H9 (cell line): ENCODE data around the gene HMGN4. TPM values are rescaled to one million over a fixed set of nuclear protein-coding genes. Genes with fewer than 3 reads are reported as not detected.

ENCODE experiments used
- DNase-seq: peaks from one replicate; pipeline ENCODE4 v3.0.0-alpha.2; 2017
- H2AFZ ChIP-seq: one replicate; pipeline ENCODE4 v1.6.1; 2013; ENCODE audit warnings: mild to moderate bottlenecking, low read length, control low read depth, moderate library complexity
- H2AK5ac ChIP-seq: 2 replicates; pipeline ENCODE4 v1.6.1; 2013; ENCODE audit warnings: low read length, control low read depth, mixed read lengths; ENCODE audit not compliant: insufficient read length
- H2BK120ac ChIP-seq: one replicate; pipeline ENCODE4 v1.6.1; 2013; ENCODE audit warnings: low read depth, mild to moderate bottlenecking, low read length, control low read depth, inconsistent platforms; ENCODE audit not compliant: poor library complexity, severe bottlenecking
- H2BK12ac ChIP-seq: 2 replicates; pipeline ENCODE4 v1.6.1; 2013; ENCODE audit warnings: low read length, control low read depth, mixed read lengths, low read depth; ENCODE audit not compliant: insufficient read length
- H2BK15ac ChIP-seq: 2 replicates; pipeline ENCODE4 v1.6.1; 2013; ENCODE audit warnings: low read depth, low read length, control low read depth
- H2BK20ac ChIP-seq: one replicate; pipeline ENCODE4 v1.6.1; 2013; ENCODE audit warnings: low read depth, mild to moderate bottlenecking, low read length, control low read depth, inconsistent platforms; ENCODE audit not compliant: poor library complexity, severe bottlenecking
- H2BK5ac ChIP-seq: 2 replicates; pipeline ENCODE4 v1.6.1; 2013; ENCODE audit warnings: low read length, control low read depth, mixed read lengths; ENCODE audit not compliant: insufficient read length
- H3K14ac ChIP-seq: 2 replicates; pipeline ENCODE4 v1.6.1; 2013; ENCODE audit warnings: low read length, control low read depth; ENCODE audit not compliant: insufficient read depth
- H3K18ac ChIP-seq: 2 replicates; pipeline ENCODE4 v1.6.1; 2013; ENCODE audit warnings: low read depth, mild to moderate bottlenecking, mixed read lengths, low read length, control low read depth; ENCODE audit not compliant: insufficient read length
- H3K23ac ChIP-seq: 2 replicates; pipeline ENCODE4 v1.6.1; 2013; ENCODE audit warnings: low read length, control low read depth, mixed read lengths, low read depth; ENCODE audit not compliant: insufficient read length
- H3K23me2 ChIP-seq: 2 replicates; pipeline ENCODE4 v1.6.1; 2013; ENCODE audit warnings: low read depth, mild to moderate bottlenecking, mixed read lengths, low read length, control low read depth; ENCODE audit not compliant: insufficient read length, poor library complexity, severe bottlenecking
- H3K27ac ChIP-seq: 2 replicates; pipeline ENCODE4 v1.5.1; 2013; ENCODE audit warnings: low read length, control low read depth, mixed read lengths, low read depth; ENCODE audit not compliant: insufficient read length
- H3K27me3 ChIP-seq: 2 replicates; pipeline ENCODE4 v1.6.1; 2013; ENCODE audit warnings: low read length, control low read depth, inconsistent platforms; ENCODE audit not compliant: insufficient read depth
- H3K4ac ChIP-seq: 2 replicates; pipeline ENCODE4 v1.6.1; 2013; ENCODE audit warnings: low read depth, mild to moderate bottlenecking, control low read depth, inconsistent platforms, low read length, moderate library complexity
- H3K4me1 ChIP-seq: 2 replicates; pipeline ENCODE4 v1.6.1; 2013; ENCODE audit warnings: low read length, control low read depth, inconsistent platforms; ENCODE audit not compliant: insufficient read depth
- H3K4me2 ChIP-seq: 2 replicates; pipeline ENCODE4 v1.6.1; 2013; ENCODE audit warnings: low read length, control low read depth, mixed read lengths; ENCODE audit not compliant: insufficient read length, insufficient read depth
- H3K56ac ChIP-seq: 2 replicates; pipeline ENCODE4 v1.6.1; 2013; ENCODE audit warnings: low read depth, mild to moderate bottlenecking, mixed read lengths, low read length, control low read depth; ENCODE audit not compliant: insufficient read length
- H3K79me1 ChIP-seq: 2 replicates; pipeline ENCODE4 v1.6.1; 2013; ENCODE audit warnings: low read depth, mild to moderate bottlenecking, moderate library complexity, low read length, control low read depth, inconsistent platforms; ENCODE audit not compliant: insufficient read depth, poor library complexity, severe bottlenecking
- H3K79me2 ChIP-seq: 2 replicates; pipeline ENCODE4 v1.6.1; 2013; ENCODE audit warnings: low read length, control low read depth, inconsistent platforms; ENCODE audit not compliant: insufficient read depth
- H3K9ac ChIP-seq: 2 replicates; pipeline ENCODE4 v1.6.1; 2013; ENCODE audit warnings: low read length, control low read depth, mixed read lengths; ENCODE audit not compliant: insufficient read length; ENCODE audit errors: extremely low read depth
- H3K9me3 ChIP-seq: one replicate; pipeline ENCODE4 v1.6.1; 2013; ENCODE audit warnings: low read depth, low read length, inconsistent platforms; ENCODE audit not compliant: control insufficient read depth
- H3T11ph ChIP-seq: one replicate; pipeline ENCODE4 v1.6.1; 2013; ENCODE audit warnings: mild to moderate bottlenecking, low read length, control low read depth, inconsistent platforms
- H4K20me1 ChIP-seq: one replicate; pipeline ENCODE4 v1.6.1; 2013; ENCODE audit not compliant: control insufficient read depth, insufficient read length, insufficient read depth
- H4K5ac ChIP-seq: 2 replicates; pipeline ENCODE4 v1.6.1; 2013; ENCODE audit warnings: low read depth, mild to moderate bottlenecking, mixed read lengths, low read length, control low read depth; ENCODE audit not compliant: insufficient read length
- H4K8ac ChIP-seq: replicated peaks from 2 replicates; pipeline ENCODE4 v1.6.1; 2013; ENCODE audit warnings: low read length, control low read depth, mixed read lengths, low read depth; ENCODE audit not compliant: insufficient read length
- H4K91ac ChIP-seq: 2 replicates; pipeline ENCODE4 v1.6.1; 2013; ENCODE audit warnings: low read depth, mild to moderate bottlenecking, moderate library complexity, mixed read lengths, low read length, control low read depth; ENCODE audit not compliant: insufficient read length
- H3K27ac Mint-ChIP-seq, 3 experiments: 2 replicates in 2 of 3; 3 replicates in 1 of 3; pipeline ENCODE4 v1.8.0; 2020 to 2021; ENCODE audit warnings: mixed read lengths in 3 of 3, mild to moderate bottlenecking in 1 of 3, moderate library complexity in 1 of 3
- H3K27me3 Mint-ChIP-seq: 2 replicates; pipeline ENCODE4 v1.8.0; 2021; ENCODE audit warnings: low read depth, mild to moderate bottlenecking, moderate library complexity, mixed read lengths
- H3K36me3 Mint-ChIP-seq, 3 experiments: 2 replicates in 2 of 3; 3 replicates in 1 of 3; pipeline ENCODE4 v1.8.0; 2020 to 2021; ENCODE audit warnings: low read depth in 3 of 3, mixed read lengths in 3 of 3; ENCODE audit not compliant: insufficient read depth in 1 of 3
- H3K4me1 Mint-ChIP-seq, 2 experiments: 2 replicates each; pipeline ENCODE4 v1.8.0; 2020; ENCODE audit warnings: mixed read lengths in 2 of 2
- H3K4me3 Mint-ChIP-seq, 2 experiments: 2 replicates in 1 of 2; 3 replicates in 1 of 2; pipeline ENCODE4 v1.8.0; 2020 to 2021; ENCODE audit warnings: mild to moderate bottlenecking in 2 of 2, mixed read lengths in 2 of 2, moderate library complexity in 1 of 2
- H3K9me3 Mint-ChIP-seq, 2 experiments: 2 replicates in 1 of 2; 3 replicates in 1 of 2; pipeline ENCODE4 v1.8.0; 2020; ENCODE audit warnings: mild to moderate bottlenecking in 2 of 2, mixed read lengths in 2 of 2, moderate library complexity in 1 of 2
- WGBS: extraction: QIAGEN DNeasy Blood & Tissue Kit; methylation state at CpG from one replicate; pipeline ENCODE4 v1.1.7; 2013; ENCODE audit warnings: missing lambda C conversion rate, low lambda C conversion rate, mixed read lengths; ENCODE audit not compliant: insufficient read length; ENCODE audit errors: extremely low coverage; 5-methylcytosine and 5-hydroxymethylcytosine counted together
- total RNA-seq: library from RNA; stranded (reverse); gene quantifications from 2 replicates; pipeline ENCODE4 v1.2.1, GENCODE V29; 2021
- TF ChIP-seq, protein P1 (sequence below): fragments of 200-600 bp; sonication (generic); conservative IDR thresholded peaks from 3 replicates; pipeline ENCODE4 v1.8.0; 2021; ENCODE audit warnings: antibody characterized with exemption, mild to moderate bottlenecking

The HMGN4 gene
- total RNA-seq, 1 experiment from 2014 or later, result 50.4 TPM

DNA sequence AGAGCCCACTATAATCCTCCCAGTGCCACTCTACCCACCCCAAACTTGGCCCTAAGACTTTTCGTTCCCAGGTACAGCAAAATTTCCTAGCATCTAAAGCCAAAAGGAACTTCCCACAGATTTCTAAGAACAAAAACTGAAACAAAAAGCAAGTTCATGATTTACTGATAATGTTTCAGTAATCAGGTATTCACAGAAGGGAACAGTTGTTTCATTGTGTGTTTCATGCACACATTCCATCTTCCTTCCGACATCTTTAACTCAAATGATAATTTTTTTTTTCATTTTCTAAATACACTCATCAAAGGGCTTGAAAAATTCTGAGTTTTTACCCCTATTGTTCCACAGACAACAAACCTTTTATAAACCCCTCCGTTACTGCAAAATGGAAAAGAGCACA is 44.0 kb upstream of the HMGN4 start:
- H3K4me3 Mint-ChIP-seq, result no peak overlapping the region
- Histone ChIP-seq H3K79me2 (no peaks in the 10 kb centered on the region), H3K9me3 (no peaks in the 10 kb centered on the region), H3K56ac (no peak overlapping the region), H4K8ac (no peak overlapping the region), H2AFZ (no peak overlapping the region), H3K4me1 (peaks cover 2% of the 10 kb centered on the region; the same call in 1 of the 2 replicates), H3K27me3 (no peaks in the 10 kb centered on the region), H3K14ac (no peak overlapping the region), H3K79me1 (no peaks in the 10 kb centered on the region), H2AK5ac (no peak overlapping the region), H4K91ac (no peak overlapping the region), H3K4me2 (no peak overlapping the region), H3K23ac (no peak overlapping the region), H2BK15ac (no peak overlapping the region), H3K4ac (no peak overlapping the region), H3T11ph (no peak overlapping the region), H2BK12ac (no peak overlapping the region), H3K9ac (no peak overlapping the region), H3K23me2 (no peaks in the 10 kb centered on the region), H2BK120ac (no peak overlapping the region), H4K20me1 (no peaks in the 10 kb centered on the region), H2BK20ac (no peak overlapping the region), H3K27ac (no peak overlapping the region), H3K18ac (no peak overlapping the region), H2BK5ac (no peak overlapping the region), H4K5ac (no peak overlapping the region)
- H3K4me1 Mint-ChIP-seq, result peaks cover 4 to 7% of the 10 kb centered on the region in 2 experiments; a peak in 2 of 4 replicates
- TF ChIP-seq, protein P1, sequence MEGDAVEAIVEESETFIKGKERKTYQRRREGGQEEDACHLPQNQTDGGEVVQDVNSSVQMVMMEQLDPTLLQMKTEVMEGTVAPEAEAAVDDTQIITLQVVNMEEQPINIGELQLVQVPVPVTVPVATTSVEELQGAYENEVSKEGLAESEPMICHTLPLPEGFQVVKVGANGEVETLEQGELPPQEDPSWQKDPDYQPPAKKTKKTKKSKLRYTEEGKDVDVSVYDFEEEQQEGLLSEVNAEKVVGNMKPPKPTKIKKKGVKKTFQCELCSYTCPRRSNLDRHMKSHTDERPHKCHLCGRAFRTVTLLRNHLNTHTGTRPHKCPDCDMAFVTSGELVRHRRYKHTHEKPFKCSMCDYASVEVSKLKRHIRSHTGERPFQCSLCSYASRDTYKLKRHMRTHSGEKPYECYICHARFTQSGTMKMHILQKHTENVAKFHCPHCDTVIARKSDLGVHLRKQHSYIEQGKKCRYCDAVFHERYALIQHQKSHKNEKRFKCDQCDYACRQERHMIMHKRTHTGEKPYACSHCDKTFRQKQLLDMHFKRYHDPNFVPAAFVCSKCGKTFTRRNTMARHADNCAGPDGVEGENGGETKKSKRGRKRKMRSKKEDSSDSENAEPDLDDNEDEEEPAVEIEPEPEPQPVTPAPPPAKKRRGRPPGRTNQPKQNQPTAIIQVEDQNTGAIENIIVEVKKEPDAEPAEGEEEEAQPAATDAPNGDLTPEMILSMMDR, result no peak
- H3K27ac Mint-ChIP-seq, result no peak overlapping the region
- no peaks in the 10 kb centered on the region; a peak in 1 of 5 replicates for H3K9me3 Mint-ChIP-seq
- DNase-seq, result no peak
- WGBS, result 100% methylated on average over 1 of the region's 3 CpGs
- H3K27me3 Mint-ChIP-seq, result peaks cover 7% of the 10 kb centered on the region
- H3K36me3 Mint-ChIP-seq, result no peaks in the 10 kb centered on the region
